Measurements from ENCODE around the gene MIDN. TPM values are rescaled to one million over a fixed set of nuclear protein-coding genes. Genes with fewer than 3 reads are reported as not detected.

Gene MIDN
- total RNA-seq, 1 experiment from 2014 or later: 286 TPM

DNA sequence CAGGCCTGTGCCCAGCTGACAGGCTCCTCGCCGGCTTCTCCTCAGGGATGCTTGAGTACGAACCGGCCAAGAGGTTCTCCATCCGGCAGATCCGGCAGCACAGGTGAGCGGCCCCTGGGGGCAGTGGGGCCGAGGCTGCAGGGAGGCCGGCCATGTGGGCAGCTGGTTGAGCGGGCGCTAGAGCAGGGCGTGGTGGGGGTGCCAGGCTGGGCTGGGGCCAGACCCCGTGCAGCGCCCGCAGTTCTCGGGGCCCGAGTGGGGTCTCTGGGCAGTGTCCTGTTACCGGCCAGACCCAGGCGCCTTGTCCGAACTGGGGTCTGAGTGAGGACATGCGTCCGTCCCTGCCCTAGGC, 26.5 kb upstream of the MIDN start:
- H3K18ac ChIP-seq (ENCODE audit: insufficient read length, low read depth, low read length): no peak overlapping the region
- no peak overlapping the region for H3K27ac ChIP-seq (ENCODE audit: insufficient read length, low read depth, low read length)
- H3K79me2 ChIP-seq (ENCODE audit: insufficient read depth, low read length): peaks cover 2% of the 10 kb centered on the region; the same call in 1 of the 2 replicates
- no peaks in the 10 kb centered on the region for H3K9me3 Mint-ChIP-seq
- peaks cover 3 to 11% of the 10 kb centered on the region in 2 experiments; a peak in 3 of 4 replicates for H3K4me1 Mint-ChIP-seq
- H2BK15ac ChIP-seq (ENCODE audit: low read depth, low read length): no peak overlapping the region
- TF ChIP-seq, protein P1, sequence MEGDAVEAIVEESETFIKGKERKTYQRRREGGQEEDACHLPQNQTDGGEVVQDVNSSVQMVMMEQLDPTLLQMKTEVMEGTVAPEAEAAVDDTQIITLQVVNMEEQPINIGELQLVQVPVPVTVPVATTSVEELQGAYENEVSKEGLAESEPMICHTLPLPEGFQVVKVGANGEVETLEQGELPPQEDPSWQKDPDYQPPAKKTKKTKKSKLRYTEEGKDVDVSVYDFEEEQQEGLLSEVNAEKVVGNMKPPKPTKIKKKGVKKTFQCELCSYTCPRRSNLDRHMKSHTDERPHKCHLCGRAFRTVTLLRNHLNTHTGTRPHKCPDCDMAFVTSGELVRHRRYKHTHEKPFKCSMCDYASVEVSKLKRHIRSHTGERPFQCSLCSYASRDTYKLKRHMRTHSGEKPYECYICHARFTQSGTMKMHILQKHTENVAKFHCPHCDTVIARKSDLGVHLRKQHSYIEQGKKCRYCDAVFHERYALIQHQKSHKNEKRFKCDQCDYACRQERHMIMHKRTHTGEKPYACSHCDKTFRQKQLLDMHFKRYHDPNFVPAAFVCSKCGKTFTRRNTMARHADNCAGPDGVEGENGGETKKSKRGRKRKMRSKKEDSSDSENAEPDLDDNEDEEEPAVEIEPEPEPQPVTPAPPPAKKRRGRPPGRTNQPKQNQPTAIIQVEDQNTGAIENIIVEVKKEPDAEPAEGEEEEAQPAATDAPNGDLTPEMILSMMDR (conservative IDR thresholded peaks at IDR 0.05): no peak
- H4K91ac ChIP-seq (ENCODE audit: insufficient read length, low read depth, low read length): no peak overlapping the region
- no peaks in the 10 kb centered on the region for H3K27me3 Mint-ChIP-seq (ENCODE audit: low read depth)
- no peak overlapping the region for H3K4me2 ChIP-seq (ENCODE audit: insufficient read depth, insufficient read length, low read length)
- H4K8ac ChIP-seq (replicated peaks; ENCODE audit: insufficient read length, low read depth, low read length): no peak overlapping the region
- H3K4ac ChIP-seq (ENCODE audit: low read depth, low read length): no peak overlapping the region
- H2BK12ac ChIP-seq (ENCODE audit: insufficient read length, low read depth, low read length): no peak overlapping the region
- WGBS (ENCODE audit: extremely low coverage, insufficient read length, low lambda C conversion rate): no CpG with 5 or more reads among the region's 22 CpGs
- H3K56ac ChIP-seq (ENCODE audit: insufficient read length, low read depth, low read length): no peak overlapping the region
- H2BK120ac ChIP-seq (ENCODE audit: low read depth, low read length, poor library complexity, severe bottlenecking): no peak overlapping the region
- peaks cover 4% of the 10 kb centered on the region for H3K79me1 ChIP-seq (ENCODE audit: insufficient read depth, low read depth, low read length, poor library complexity, severe bottlenecking)
- no peak overlapping the region for H2AFZ ChIP-seq (ENCODE audit: low read length)
- no peak overlapping the region for H3K14ac ChIP-seq (ENCODE audit: insufficient read depth, low read length)
- no peak overlapping the region for H4K5ac ChIP-seq (ENCODE audit: insufficient read length, low read depth, low read length)
- H3K27me3 ChIP-seq (ENCODE audit: insufficient read depth, low read length): no peaks in the 10 kb centered on the region
- H3K9ac ChIP-seq (ENCODE audit: extremely low read depth, insufficient read length, low read length): no peak overlapping the region
- H3K4me3 Mint-ChIP-seq: no peak overlapping the region
- no peaks in the 10 kb centered on the region for H3K23me2 ChIP-seq (ENCODE audit: insufficient read length, low read depth, low read length, poor library complexity, severe bottlenecking)
- H2BK5ac ChIP-seq (ENCODE audit: insufficient read length, low read length): no peak overlapping the region
- H3K23ac ChIP-seq (ENCODE audit: insufficient read length, low read depth, low read length): no peak overlapping the region
- no peaks in the 10 kb centered on the region for H3K9me3 ChIP-seq (ENCODE audit: control insufficient read depth, low read depth, low read length)
- no peak overlapping the region for H2AK5ac ChIP-seq (ENCODE audit: insufficient read length, low read length)
- DNase-seq: no peak
- no peaks in the 10 kb centered on the region for H3K4me1 ChIP-seq (ENCODE audit: insufficient read depth, low read length)
- H3K27ac Mint-ChIP-seq: no peak overlapping the region
- no peak overlapping the region for H3T11ph ChIP-seq (ENCODE audit: low read length)
- H3K36me3 Mint-ChIP-seq (ENCODE audit: insufficient read depth in 1 of 3, low read depth in 3 of 3): peaks cover 2 to 9% (median 6%) of the 10 kb centered on the region in 3 experiments; a peak in 5 of 7 replicates
- H2BK20ac ChIP-seq (ENCODE audit: low read depth, low read length, poor library complexity, severe bottlenecking): no peak overlapping the region
- no peaks in the 10 kb centered on the region for H4K20me1 ChIP-seq (ENCODE audit: control insufficient read depth, insufficient read depth, insufficient read length)

Data from H9 (cell line).